Epithelial cell of proximal tubule (primary cell): ENCODE measurements around the gene CCL15. TPM values are rescaled to one million over a fixed set of nuclear protein-coding genes. Genes with fewer than 3 reads are reported as not detected.

Experiments used
- DNase-seq: peaks from one replicate; pipeline ENCODE4 v3.0.0-alpha.2; 2011; ENCODE audit warnings: low read depth
- H3K4me3 ChIP-seq: 2 replicates; pipeline ENCODE4 v1.5.1; 2011; ENCODE audit warnings: low read depth, mild to moderate bottlenecking, low read length
- CTCF ChIP-seq: conservative IDR thresholded peaks from 2 replicates; pipeline ENCODE4 v1.5.1; 2012; ENCODE audit warnings: low read depth, mild to moderate bottlenecking, low read length
- total RNA-seq: library from RNA; depleted of rRNA; stranded (reverse); fragments of >200 nt; gene quantifications from 2 replicates; pipeline ENCODE4 v1.2.3, GENCODE V29; 2015

Gene CCL15
- total RNA-seq, 1 donor from 2014 or later: not detected

GRCh38 chr17:35949401-35949800 is 52.0 kb downstream of the CCL15 start:
- H3K4me3 ChIP-seq: no peak overlapping the region
- DNase-seq: no peak
- no peak for TF ChIP-seq CTCF

GRCh38 chr17:35948092-35948491 is 53.3 kb downstream of the CCL15 start:
- H3K4me3 ChIP-seq: no peak overlapping the region
- TF ChIP-seq CTCF: no peak
- no peak for DNase-seq

Other genes starting within 250 kb of the CCL15 start
- gene GAS2L2, start 248.3 kb downstream of the CCL15 start, total RNA-seq: not detected in 2 replicates
- 1.0 TPM in 1 of 2 replicates, not detected in the other for gene C17orf50, start 240.7 kb downstream of the CCL15 start, total RNA-seq
- not detected in 2 replicates for gene MMP28, start 205.9 kb downstream of the CCL15 start, total RNA-seq
- gene TAF15, start 192.1 kb downstream of the CCL15 start, total RNA-seq: 17.3 and 28.1 TPM in 2 replicates
- not detected in 2 replicates for gene HEATR9, start 132.7 kb downstream of the CCL15 start, total RNA-seq
- not detected in 2 replicates for gene CCL5, start 121.2 kb downstream of the CCL15 start, total RNA-seq
- 2.8 and 4.0 TPM in 2 replicates for gene RDM1, start 70.8 kb downstream of the CCL15 start, total RNA-seq
- not detected in 2 replicates for gene LYZL6, start 57.8 kb downstream of the CCL15 start, total RNA-seq
- not detected in 2 replicates for gene CCL16, start 20.1 kb downstream of the CCL15 start, total RNA-seq
- not detected in 2 replicates for gene CCL14, start 14.8 kb downstream of the CCL15 start, total RNA-seq
- not detected in 2 replicates for gene CCL23, start 16.4 kb upstream of the CCL15 start, total RNA-seq
- not detected in 2 replicates for gene CCL18, start 62.7 kb upstream of the CCL15 start, total RNA-seq
- 1.3 TPM in 1 of 2 replicates, not detected in the other for gene CCL3, start 88.6 kb upstream of the CCL15 start, total RNA-seq
- 0.40 TPM in 1 of 2 replicates, not detected in the other for gene CCL4, start 102.3 kb upstream of the CCL15 start, total RNA-seq
- 4.8 TPM in 1 of 2 replicates, not detected in the other for gene TBC1D3B, start 175.1 kb upstream of the CCL15 start, total RNA-seq
- gene CCL3L1, start 195.2 kb upstream of the CCL15 start, total RNA-seq: not detected in 2 replicates
- not detected in 2 replicates for gene CCL4L2, start 209.5 kb upstream of the CCL15 start, total RNA-seq